GM10248 (cell line): Measurements from ENCODE around the gene ARMC6.

Experiments
- CTCF ChIA-PET: fragments of 300-600 bp; sonication (Branson Sonifier 250); formaldehyde crosslinking; extraction: SDS; loops from one replicate; lab custom pipeline; 2021; ENCODE audit warnings: antibody characterized with exemption; lab: Yijun Ruan, JAX
- POLR2A ChIA-PET: fragments of 350-650 bp; sonication (Branson Sonifier 250); formaldehyde crosslinking; extraction: SDS; loops from one replicate; lab custom pipeline; 2020; ENCODE audit warnings: antibody characterized with exemption; lab: Yijun Ruan, JAX
- DNase-seq: peaks from one replicate; pipeline ENCODE4 v3.0.0; 2012; ENCODE audit errors: extremely low spot score
- TF ChIP-seq, protein P1 (sequence below): IDR thresholded peaks from 2 replicates; pipeline ENCODE4 v1.5.1; 2012; ENCODE audit warnings: mild to moderate bottlenecking, low read depth; ENCODE audit errors: extremely low read depth, missing control alignments, control extremely low read depth

ARMC6 gene

GRCh38 chr19:19064811-19065745, 31.7 kb downstream of the ARMC6 start:
- ChIA-PET POLR2A (no interaction called here), CTCF (interaction anchor here (1.1 to 1.2 kb wide), 2 partner anchors 12 to 14 kb away, joined by 3 to 5 read pairs; no protein-coding TSS in a partner anchor)
- TF ChIP-seq, protein P1, sequence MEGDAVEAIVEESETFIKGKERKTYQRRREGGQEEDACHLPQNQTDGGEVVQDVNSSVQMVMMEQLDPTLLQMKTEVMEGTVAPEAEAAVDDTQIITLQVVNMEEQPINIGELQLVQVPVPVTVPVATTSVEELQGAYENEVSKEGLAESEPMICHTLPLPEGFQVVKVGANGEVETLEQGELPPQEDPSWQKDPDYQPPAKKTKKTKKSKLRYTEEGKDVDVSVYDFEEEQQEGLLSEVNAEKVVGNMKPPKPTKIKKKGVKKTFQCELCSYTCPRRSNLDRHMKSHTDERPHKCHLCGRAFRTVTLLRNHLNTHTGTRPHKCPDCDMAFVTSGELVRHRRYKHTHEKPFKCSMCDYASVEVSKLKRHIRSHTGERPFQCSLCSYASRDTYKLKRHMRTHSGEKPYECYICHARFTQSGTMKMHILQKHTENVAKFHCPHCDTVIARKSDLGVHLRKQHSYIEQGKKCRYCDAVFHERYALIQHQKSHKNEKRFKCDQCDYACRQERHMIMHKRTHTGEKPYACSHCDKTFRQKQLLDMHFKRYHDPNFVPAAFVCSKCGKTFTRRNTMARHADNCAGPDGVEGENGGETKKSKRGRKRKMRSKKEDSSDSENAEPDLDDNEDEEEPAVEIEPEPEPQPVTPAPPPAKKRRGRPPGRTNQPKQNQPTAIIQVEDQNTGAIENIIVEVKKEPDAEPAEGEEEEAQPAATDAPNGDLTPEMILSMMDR: no peak
- peak; percentile 49 for DNase-seq

- ChIA-PET CTCF (interaction anchor here (0.5 to 4.4 kb wide), 4 partner anchors 13 to 723 kb away, joined by 3 to 21 read pairs (median 4); no protein-coding TSS in a partner anchor), POLR2A (no interaction called here)
- no peak for DNase-seq
- TF ChIP-seq, protein P1: no peak
Measured at GRCh38 chr19:19067276-19068072, 34.1 kb downstream of the ARMC6 start.

DNA sequence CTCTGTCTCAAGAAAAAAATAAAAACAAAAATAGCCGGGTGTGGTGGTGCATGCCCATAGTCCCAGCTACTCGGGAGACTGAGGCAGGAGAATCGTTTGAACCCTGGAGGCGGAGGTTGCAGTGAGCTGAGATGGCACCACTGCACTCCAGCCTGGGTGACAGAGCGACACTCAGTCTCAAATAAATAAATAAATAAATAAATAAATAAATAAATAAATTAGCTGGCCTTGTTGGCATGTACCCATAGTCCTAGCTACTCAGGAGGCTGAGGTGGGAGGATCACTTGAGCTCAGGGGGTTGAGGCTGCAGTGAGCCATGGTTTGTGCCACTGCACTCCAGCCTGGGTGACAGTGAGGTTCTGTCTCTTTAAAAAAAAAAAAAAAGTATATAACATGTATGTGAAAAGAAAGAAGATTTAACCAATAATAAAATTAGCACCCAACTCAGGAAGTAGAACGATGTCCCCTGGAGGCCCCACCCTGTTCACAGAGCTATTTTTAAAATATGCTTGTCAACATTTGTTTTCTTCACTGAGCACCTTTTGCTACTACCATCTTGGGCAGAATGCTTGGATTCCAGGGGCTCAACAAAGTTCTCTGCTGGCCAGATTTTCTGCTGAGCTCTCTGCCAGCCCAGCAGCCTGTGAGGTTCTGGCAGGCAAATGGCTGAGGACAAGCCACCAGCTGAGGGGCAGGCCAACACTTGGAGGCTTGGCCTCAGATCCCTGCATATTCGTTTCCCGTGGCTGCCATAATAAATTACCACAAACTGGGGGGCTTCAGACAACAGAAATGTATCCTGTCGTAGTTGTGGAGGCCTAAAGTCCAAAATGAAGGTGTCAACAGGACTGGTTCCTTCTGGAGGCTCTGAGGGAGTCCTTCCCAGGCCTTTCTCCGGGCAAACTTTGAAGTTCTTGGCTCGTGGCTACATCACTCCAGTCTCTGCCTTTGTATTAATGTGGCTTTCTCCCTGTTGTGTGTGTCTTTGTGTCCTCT, 35.6 kb downstream of the ARMC6 start:
- POLR2A ChIA-PET: no interaction called here
- DNase-seq: peak; percentile 44
- TF ChIP-seq, protein P1: no peak
- CTCF ChIA-PET: interaction anchor here (0.9 to 4.4 kb wide), 3 partner anchors 15 to 106 kb away, joined by 3 to 21 read pairs (median 3); no protein-coding TSS in a partner anchor

DNA sequence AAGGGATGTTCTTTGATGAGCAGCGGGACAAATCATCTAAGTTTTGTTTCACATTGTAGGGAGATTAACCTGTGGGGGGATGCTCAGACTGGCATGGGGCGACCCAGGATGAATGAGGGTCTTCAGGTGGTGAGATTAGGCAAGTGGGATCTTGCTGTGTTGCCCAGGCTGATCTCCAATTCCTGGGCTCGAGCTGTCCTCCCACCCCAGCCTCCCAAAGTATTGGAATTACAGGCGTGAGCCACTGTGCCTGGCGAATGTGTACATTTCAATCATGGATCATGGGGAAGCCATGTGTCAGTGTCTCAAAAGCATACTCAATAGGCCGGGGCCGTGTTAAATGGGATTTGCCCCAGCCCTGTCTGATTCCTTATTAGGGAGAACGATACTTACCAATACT, 38.5 kb downstream of the ARMC6 start:
- no peak for DNase-seq
- ChIA-PET CTCF (no interaction called here), POLR2A (no interaction called here)
- TF ChIP-seq, protein P1: no peak

DNA sequence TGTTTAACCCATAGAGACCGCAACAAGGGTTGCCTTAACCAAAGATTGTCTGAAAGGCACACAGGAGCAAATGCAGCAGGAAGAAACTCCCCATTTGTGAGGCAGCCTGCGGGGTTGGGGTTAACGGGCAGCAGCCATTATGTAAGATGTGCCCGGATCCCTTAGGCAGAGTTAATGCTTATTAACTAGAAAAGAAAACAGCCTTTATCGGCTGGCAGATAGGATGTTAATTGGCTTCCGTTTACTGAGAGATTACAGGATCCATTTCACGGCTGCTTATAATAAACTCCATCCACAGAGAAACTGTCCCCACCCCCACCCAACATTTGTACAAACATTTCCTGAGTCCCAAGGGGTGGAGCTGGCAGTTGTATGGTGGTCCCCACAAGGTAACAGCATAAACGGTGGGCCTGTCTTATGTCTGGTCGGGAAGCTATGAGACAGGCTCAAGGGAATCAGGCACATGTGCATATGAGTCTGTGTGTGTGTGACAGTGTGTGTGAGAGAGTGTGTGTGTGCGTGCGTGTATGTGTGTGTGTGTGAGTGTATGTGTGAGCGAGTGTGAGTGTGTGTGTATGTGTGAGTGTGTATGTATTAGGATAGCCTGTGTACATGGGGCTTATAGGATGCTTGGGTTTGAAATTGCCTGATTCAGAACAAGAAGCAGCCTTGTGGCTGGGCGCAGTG, 40.9 kb downstream of the ARMC6 start:
- TF ChIP-seq, protein P1: no peak
- ChIA-PET POLR2A (no interaction called here), CTCF (interaction anchor here (0.7 kb wide), 1 partner anchor 100 kb away, joined by 3 read pairs; no protein-coding TSS in a partner anchor)
- no peak for DNase-seq
